ENCODE data around the gene KCNK7. TPM values are rescaled to one million over a fixed set of nuclear protein-coding genes. Genes with fewer than 3 reads are reported as not detected.

KCNK7 gene
- total RNA-seq, 4 donors from 2014 or later: 0.26 to 5.8 TPM; not detected in 2

- H3K36me3 ChIP-seq: no peaks in the 10 kb centered on the region
Measured at GRCh38 chr11:65599216-65599954, 3.8 kb upstream of the KCNK7 start.

DNA sequence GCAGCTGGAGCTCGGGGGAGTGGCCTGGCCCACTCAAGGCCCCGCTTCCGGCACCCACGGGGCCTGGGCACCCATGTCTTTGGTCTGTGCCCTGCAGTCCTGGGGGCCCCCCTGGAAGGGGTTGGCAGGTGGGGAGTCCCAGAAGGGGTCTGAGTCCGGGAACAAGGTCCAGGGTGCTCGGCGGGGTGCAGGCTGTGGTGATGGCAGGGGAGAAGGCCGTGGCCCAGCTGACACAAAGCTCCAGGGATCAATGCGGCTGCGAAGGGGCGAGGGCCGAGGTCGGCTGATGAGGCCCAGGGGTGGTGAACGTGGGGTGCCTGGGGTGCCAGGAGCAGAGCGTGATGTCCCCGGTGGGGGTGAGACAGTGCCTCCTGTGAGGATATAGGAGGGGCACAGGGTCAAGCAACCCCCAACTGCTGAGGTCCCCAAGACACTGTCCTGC, 2.7 kb upstream of the KCNK7 start:
- TF ChIP-seq POLR2A (IDR thresholded peaks at IDR 0.05) (no peak), CTCF (IDR thresholded peaks at IDR 0.05) (no peak)
- DNase-seq: no peak
- intact Hi-C loops (cut with DNase I; ENCODE audit: low total_unique reads): no loop called here

More at GRCh38 chr11:65599216-65599954, 3.8 kb upstream of the KCNK7 start:
- no peaks in the 10 kb centered on the region for H3K9me3 ChIP-seq
- no peak overlapping the region for H3K4me3 ChIP-seq
- no peaks in the 10 kb centered on the region for H3K4me1 ChIP-seq
- intact Hi-C loops (cut with DNase I; ENCODE audit: low total_unique reads): no loop called here
- DNase-seq: no peak
- no peak overlapping the region for H3K27ac ChIP-seq
- H3K27me3 ChIP-seq: no peaks in the 10 kb centered on the region
- no peak for TF ChIP-seq CTCF (IDR thresholded peaks at IDR 0.05)
- no peak for TF ChIP-seq POLR2A (IDR thresholded peaks at IDR 0.05)

DNA sequence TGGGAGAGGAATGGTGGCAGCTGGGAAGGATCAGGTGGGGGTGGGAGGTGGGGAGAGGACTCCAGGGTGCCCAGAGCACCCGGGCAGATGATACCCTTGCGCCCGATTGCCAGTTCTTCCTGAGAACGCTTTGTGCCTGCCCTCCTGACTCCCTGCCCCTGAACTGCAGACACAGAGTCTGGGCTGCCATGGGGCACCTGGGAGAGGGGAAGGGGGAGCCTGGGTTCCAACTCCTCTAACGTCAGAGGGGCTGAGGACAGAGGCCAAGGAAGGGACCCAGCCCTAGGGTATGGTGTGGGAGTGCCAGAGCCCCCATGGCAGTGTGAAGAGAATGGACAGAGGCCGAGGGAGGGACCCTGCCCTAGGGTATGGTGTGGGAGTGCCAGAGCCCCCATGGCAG, 920 bp upstream of the KCNK7 start:
- H3K4me1 ChIP-seq: peaks cover 0 to 3% of the 10 kb centered on the region in 2 donors
- intact Hi-C loops (cut with DNase I; ENCODE audit: low total_unique reads): no loop called here
- H3K36me3 ChIP-seq: no peaks in the 10 kb centered on the region
- H3K27ac ChIP-seq: no peak overlapping the region
- H3K9me3 ChIP-seq: no peaks in the 10 kb centered on the region
- H3K27me3 ChIP-seq: no peaks in the 10 kb centered on the region
- no peak overlapping the region for H3K4me3 ChIP-seq
- no peak for TF ChIP-seq POLR2A (IDR thresholded peaks at IDR 0.05)
- TF ChIP-seq CTCF (IDR thresholded peaks at IDR 0.05): no peak
- no peak for DNase-seq

More for the DNA sequence above, 2.7 kb upstream of the KCNK7 start:
- Histone ChIP-seq H3K36me3 (no peaks in the 10 kb centered on the region), H3K27ac (no peak overlapping the region), H3K4me3 (no peak overlapping the region), H3K27me3 (no peaks in the 10 kb centered on the region), H3K4me1 (peaks cover 0 to 3% of the 10 kb centered on the region in 2 donors), H3K9me3 (no peaks in the 10 kb centered on the region)

DNA sequence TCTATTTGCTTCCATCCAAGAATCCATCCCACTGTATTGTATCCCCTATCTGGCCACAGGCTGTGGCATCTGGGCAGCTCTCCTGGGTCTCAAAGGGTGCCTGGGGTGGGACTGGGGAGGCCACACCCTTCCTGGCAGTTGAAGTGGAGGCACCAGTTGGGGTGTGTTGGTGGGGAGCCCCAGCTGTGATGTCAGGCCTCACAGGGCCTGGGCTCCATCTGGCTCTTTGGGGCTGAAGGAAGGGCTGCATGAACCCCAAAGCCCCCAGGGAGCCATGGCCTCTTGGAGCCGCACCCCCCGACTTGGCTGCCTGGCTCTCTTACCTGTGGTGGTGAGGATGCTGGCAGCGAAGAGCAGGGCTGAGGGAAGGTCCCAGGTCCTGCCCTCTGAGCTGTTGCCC, 469 bp downstream of the KCNK7 start:
- Histone ChIP-seq H3K9me3 (no peaks in the 10 kb centered on the region), H3K27ac (peak overlapping the region in 1 of 2 donors; percentile 7), H3K36me3 (no peaks in the 10 kb centered on the region), H3K4me1 (peaks cover 0 to 3% of the 10 kb centered on the region in 2 donors), H3K27me3 (no peaks in the 10 kb centered on the region), H3K4me3 (no peak overlapping the region)
- no peak for DNase-seq
- intact Hi-C loops (cut with DNase I; ENCODE audit: low total_unique reads): no loop called here
- TF ChIP-seq CTCF (IDR thresholded peaks at IDR 0.05): no peak
- no peak for TF ChIP-seq POLR2A (IDR thresholded peaks at IDR 0.05)

DNA sequence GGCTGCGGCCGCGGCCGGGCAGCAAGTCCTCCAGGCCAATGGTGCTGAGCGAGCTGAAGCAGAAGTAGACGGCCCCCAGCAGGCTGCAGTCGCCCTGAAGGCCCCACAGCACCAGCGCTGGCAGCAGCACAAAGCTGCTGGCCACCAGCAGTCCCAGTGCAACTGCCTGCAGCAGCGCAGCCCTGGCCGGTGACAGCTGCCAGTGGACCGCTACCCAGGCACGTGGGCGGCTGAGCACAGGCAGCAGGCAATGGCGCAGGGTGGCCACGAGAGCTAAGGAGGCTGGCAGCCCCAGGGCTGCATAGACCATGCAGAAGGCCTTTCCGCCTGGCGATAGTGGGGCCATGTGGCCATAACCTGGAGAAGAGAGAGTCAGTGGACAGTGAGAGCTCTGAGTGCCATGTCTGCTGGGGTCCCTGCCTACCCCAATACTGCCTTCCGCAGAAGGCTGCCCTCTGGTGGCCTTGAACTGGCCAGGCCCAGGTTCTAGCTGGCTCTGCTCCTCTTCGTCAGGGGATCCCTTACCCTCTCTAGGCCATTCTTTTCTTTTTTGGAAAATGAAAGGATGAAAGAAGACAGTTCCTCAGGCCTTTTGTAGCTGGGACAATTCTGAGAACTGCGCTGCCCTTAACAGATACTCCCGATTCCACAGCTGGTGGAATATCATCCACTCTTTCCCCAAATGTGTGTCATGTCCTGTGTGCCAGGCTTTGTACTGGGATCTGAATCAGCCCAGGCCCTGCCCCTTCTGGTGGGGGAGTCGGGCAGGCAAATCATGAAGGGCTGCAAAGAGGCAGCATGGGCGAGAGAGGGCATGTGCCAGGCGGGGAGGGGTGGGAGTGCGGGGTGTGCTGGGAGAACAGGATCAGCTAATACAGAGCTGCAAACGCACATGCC, 1.8 kb downstream of the KCNK7 start:
- Histone ChIP-seq H3K9me3 (no peaks in the 10 kb centered on the region), H3K4me1 (peaks cover 0 to 3% of the 10 kb centered on the region in 2 donors), H3K4me3 (no peak overlapping the region), H3K27me3 (no peaks in the 10 kb centered on the region), H3K36me3 (no peaks in the 10 kb centered on the region), H3K27ac (peak overlapping the region in 1 of 2 donors; percentile 25)
- no peak for DNase-seq
- intact Hi-C loops (cut with DNase I; ENCODE audit: low total_unique reads): no loop called here
- no peak for TF ChIP-seq POLR2A (IDR thresholded peaks at IDR 0.05)
- TF ChIP-seq CTCF (IDR thresholded peaks at IDR 0.05): peak; percentile 53 to 59 (median 58)

Measured in uterus (tissue), 4 donors.